Peyer's patch (tissue), 4 donors: ENCODE measurements around the gene ZNF75A. TPM values are rescaled to one million over a fixed set of nuclear protein-coding genes. Genes with fewer than 3 reads are reported as not detected.
A peak's percentile ranks its signal among the peaks of the same experiment; 100 is the strongest.

Source experiments
- DNase-seq, 3 donors: peaks; one replicate each; pipeline ENCODE4 v3.0.0-alpha.2; 2017 to 2019
- H3K27ac ChIP-seq, 4 donors: fragments of 200-600 bp; sonication (generic); one replicate each; pipeline ENCODE4 v1.5.1; 2016 to 2019
- H3K27me3 ChIP-seq, 2 donors: fragments of 200-600 bp; sonication (generic); one replicate each; pipeline ENCODE4 v1.5.1; 2019
- H3K36me3 ChIP-seq, 3 donors: fragments of 200-600 bp; sonication (generic); one replicate each; pipeline ENCODE4 v1.5.1; 2016 to 2019
- H3K4me1 ChIP-seq, 4 donors: fragments of 200-600 bp; sonication (generic); one replicate each; pipeline ENCODE4 v1.5.1; 2016 to 2019
- H3K4me3 ChIP-seq, 4 donors: fragments of 200-600 bp; sonication (generic); 1 replicate in 3 of 4; 2 replicates in 1 of 4; pipeline ENCODE4 v1.5.1; 2016 to 2019; ENCODE audit warnings: mild to moderate bottlenecking in 1 of 4
- H3K9me3 ChIP-seq, 4 donors: fragments of 200-600 bp; sonication (generic); one replicate each; pipeline ENCODE4 v1.5.1; 2016 to 2019; ENCODE audit warnings: mild to moderate bottlenecking in 1 of 4
- CTCF ChIP-seq, 6 experiments: fragments of 450-650 bp in 4 of 6; fragments of 200-600 bp in 2 of 6; sonication (generic) in 1 of 6; IDR thresholded peaks; one replicate each; pipeline ENCODE4 v1.5.1; 2017 to 2019; ENCODE audit warnings: antibody characterized with exemption in 6 of 6, mild to moderate bottlenecking in 3 of 6, moderate library complexity in 1 of 6
- POLR2A ChIP-seq, 2 donors: fragments of 450-650 bp; IDR thresholded peaks; one replicate each; pipeline ENCODE4 v1.5.1; 2017; ENCODE audit warnings: antibody characterized with exemption in 2 of 2, mild to moderate bottlenecking in 2 of 2, moderate library complexity in 2 of 2
- total RNA-seq, 4 donors: library from RNA; depleted of rRNA; stranded (reverse); fragments of >200 nt; gene quantifications; one replicate each; pipeline ENCODE4 v1.1.0, GENCODE V29; 2016

The ZNF75A gene
- total RNA-seq = 10 to 100 TPM; 19.3 to 56.9 (median 41.6) TPM

DNA sequence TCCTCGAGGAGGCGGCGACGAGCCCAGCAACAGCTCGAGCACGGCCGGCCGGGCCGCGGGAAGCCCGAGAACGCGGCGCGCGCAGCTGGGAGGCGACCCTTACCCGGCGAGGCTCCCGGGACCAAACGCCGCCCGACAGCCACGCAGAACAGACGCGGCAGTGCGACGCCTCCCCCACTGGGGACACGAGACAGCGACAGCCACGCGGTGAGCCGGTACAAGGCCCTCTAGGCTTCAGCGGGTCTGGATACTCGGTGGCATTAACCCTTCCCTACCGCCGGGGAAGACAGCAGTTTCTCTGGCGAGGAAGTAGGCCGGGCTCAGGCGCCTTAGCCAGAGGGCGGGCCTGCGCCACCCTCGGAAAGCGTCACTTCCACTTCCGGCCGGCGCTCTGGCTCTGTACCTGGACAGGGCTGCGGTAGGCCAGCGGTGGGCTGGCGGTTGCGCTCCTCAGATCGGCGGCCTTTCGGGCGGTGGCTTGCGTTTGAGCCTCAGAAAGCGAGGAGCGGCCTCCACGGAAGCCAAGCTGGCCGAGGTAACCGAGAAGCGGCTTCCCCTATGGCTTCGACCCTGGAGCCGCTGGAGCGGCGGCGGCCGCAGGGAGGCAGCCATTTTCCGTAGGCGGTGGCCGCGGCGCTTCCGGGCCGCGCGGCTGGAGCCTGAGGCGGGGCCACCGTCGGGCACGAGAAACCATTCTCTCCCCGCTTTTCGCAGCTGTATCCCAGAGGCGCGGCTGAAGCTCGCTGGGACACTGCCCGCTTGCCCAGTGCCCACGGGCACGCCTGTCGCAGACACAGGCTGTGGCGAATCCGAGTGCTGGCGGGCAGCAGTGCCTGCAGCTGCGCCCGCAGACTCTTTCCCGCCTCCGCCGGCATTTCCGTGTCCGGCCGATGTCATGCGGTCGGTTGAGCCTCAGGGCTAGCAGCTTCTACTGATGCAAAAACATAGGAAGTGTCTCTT is at the start of gene ZNF75A, which contains the start of gene TIGD7:
ZNF75A (plus strand) TSS at position 389 of the 960 bp plus-strand sequence. CDS start 2,932 bp downstream, outside the sequence.
TIGD7 (minus strand) TSS at position 322 of the 960 bp plus-strand sequence. CDS start 4,816 bp downstream, outside the sequence.
- H3K4me1 ChIP-seq = peaks cover 0 to 9% (median 0%) of the 10 kb centered on the region in 4 donors
- no peaks in the 10 kb centered on the region for H3K27me3 ChIP-seq
- peak; percentile 78 to 93 (median 92) for DNase-seq
- peak within 1 kb of the TSS; percentile 64 to 84 (median 81) for H3K4me3 ChIP-seq
- peaks cover 0 to 57% (median 2%) of the 10 kb centered on the region in 4 donors for H3K9me3 ChIP-seq
- TF ChIP-seq CTCF (IDR thresholded peaks at IDR 0.05) = peak in 3 of 6 experiments; percentile 28 to 41 (median 40)
- peak; percentile 81 to 82 for TF ChIP-seq POLR2A (IDR thresholded peaks at IDR 0.05)
- H3K36me3 ChIP-seq = peaks cover 0 to 39% (median 0%) of the 10 kb centered on the region in 3 donors
- peak within 1 kb of the TSS; percentile 87 to 92 (median 90) for H3K27ac ChIP-seq

DNA sequence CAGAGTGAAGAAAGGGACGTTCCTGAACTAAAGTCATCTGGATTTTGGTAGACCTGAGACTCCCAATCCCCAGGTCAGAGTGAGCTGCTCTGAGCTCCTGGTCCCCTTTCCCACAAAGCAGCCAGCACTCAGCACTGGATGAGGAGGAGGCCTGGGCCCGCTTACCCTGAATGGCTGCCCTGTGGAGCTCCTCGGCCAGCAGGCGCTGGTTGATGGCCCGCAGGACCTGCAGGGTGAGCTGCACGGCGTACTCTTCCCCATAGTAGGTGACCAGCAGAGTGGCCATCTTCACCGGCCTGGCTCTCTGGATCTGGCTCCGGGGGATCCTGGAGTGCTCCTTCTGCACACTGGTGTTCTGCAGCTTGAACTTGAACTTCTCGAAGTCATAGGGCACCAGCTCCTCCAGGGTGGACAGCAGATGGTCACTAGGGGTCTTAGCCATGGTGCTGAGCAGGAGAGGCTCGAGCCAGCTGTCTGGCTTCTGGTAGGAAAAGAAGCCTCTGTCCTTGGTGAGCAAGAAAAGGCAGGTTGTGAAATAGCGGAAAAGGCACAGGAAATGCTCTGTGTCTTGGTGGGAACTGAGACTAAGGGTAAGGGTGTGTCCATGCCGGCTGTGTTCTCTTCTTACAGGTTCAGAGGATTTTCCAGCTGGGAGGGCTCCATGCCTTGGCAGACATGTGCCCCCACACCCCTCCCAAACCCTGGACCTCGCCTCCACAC is 49.0 kb upstream of the ZNF75A start, which contains the start of gene MEFV:
MEFV (minus strand) TSS at position 488 of the 720 bp plus-strand sequence; CDS start at position 442, 46 bp downstream.
- DNase-seq = no peak
- no peak for TF ChIP-seq POLR2A (IDR thresholded peaks at IDR 0.05)
- TF ChIP-seq CTCF (IDR thresholded peaks at IDR 0.05) = no peak
- H3K4me3 ChIP-seq = peak within 1 kb of the TSS in 1 of 4 donors; percentile 24

DNA sequence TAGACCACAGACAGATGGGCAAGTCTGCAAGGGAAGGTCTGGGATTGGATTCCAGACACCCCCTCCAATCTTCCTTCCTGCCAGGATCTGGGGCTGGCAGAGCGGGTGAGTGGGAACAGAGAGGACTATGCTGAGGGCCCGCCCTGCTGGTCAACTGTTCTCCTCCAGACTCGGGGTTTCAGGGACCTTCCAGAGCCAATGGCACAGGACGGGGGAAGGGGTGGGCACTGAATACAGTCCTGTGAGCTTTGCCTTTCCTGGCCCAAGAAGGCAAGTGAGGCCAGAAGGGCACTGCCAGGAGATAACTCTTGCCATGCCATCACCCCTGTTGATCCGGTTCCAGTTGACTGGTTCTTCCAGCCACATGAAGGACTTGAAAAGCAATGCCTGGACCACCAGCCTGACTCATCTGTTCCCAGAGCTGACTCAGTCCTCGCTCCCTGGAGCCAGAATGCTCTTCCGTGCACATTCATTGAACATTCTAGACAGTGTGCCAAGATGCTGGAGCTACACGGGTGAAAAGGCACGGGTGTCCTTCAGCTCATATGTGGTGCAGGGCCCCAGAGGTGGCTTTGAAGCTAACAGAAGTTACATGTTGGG is 48.3 kb upstream of the ZNF75A start:
- H3K9me3 ChIP-seq = no peaks in the 10 kb centered on the region
- no peak for DNase-seq
- no peaks in the 10 kb centered on the region for H3K27me3 ChIP-seq
- TF ChIP-seq POLR2A (IDR thresholded peaks at IDR 0.05) (no peak), CTCF (IDR thresholded peaks at IDR 0.05) (no peak)
- H3K36me3 ChIP-seq = no peaks in the 10 kb centered on the region
- no peak overlapping the region for H3K4me3 ChIP-seq
- no peaks in the 10 kb centered on the region for H3K4me1 ChIP-seq
- no peak overlapping the region for H3K27ac ChIP-seq

More for the DNA sequence above, 49.0 kb upstream of the ZNF75A start, which contains the start of gene MEFV:
- Histone ChIP-seq H3K9me3 (no peaks in the 10 kb centered on the region), H3K27me3 (no peaks in the 10 kb centered on the region), H3K27ac (no peak within 1 kb of the TSS), H3K36me3 (no peaks in the 10 kb centered on the region), H3K4me1 (no peaks in the 10 kb centered on the region)

GRCh38 chr16:3259836-3260235 is 45.5 kb upstream of the ZNF75A start:
- Histone ChIP-seq H3K27ac (peak overlapping the region in 1 of 4 donors; percentile 19), H3K4me1 (peaks cover 0 to under 1% (median 0%) of the 10 kb centered on the region in 4 donors), H3K27me3 (no peaks in the 10 kb centered on the region), H3K9me3 (no peaks in the 10 kb centered on the region), H3K4me3 (no peak overlapping the region), H3K36me3 (no peaks in the 10 kb centered on the region)
- TF ChIP-seq POLR2A (IDR thresholded peaks at IDR 0.05) (no peak), CTCF (IDR thresholded peaks at IDR 0.05) (no peak)
- no peak for DNase-seq

DNA sequence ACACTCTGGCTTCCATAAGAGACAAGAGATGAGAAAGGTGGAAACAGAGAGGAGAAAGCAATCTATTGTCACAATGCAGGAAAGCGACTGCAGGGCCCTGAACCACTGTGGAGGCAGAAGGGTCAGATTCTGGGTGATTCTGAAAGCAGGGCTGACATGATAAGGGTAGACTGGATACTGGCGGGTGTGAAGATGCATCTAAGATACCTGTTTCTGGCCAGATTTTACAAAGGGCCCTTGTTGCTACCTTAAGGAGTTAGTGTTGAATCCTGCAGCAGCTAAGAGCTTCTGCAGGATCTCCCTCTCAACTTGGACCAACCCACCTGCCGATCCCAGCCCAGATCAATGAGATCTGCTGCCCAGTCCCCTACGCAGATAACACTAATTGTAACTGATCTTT is 42.8 kb upstream of the ZNF75A start:
- H3K27me3 ChIP-seq = no peaks in the 10 kb centered on the region
- no peak overlapping the region for H3K4me3 ChIP-seq
- no peak overlapping the region for H3K27ac ChIP-seq
- no peaks in the 10 kb centered on the region for H3K9me3 ChIP-seq
- peaks cover 0 to 9% (median 0%) of the 10 kb centered on the region in 4 donors for H3K4me1 ChIP-seq
- no peaks in the 10 kb centered on the region for H3K36me3 ChIP-seq
- no peak for DNase-seq
- TF ChIP-seq CTCF (IDR thresholded peaks at IDR 0.05) = no peak
- TF ChIP-seq POLR2A (IDR thresholded peaks at IDR 0.05) = no peak
